RWPE2 (cell line): ENCODE results near the gene SHISA9.

Experiments
- ATAC-seq: fragments of 200-7000 bp; cut with Tn5 transposase; 3 replicates; pipeline ENCODE4 v1.9.1; 2021; ENCODE audit warnings: low read depth
- DNase-seq: peaks from one replicate; pipeline ENCODE4 v3.0.0-alpha.2; 2020; ENCODE audit warnings: low spot score
- H3K27ac ChIP-seq: fragments of 450-650 bp; 2 replicates; pipeline ENCODE4 v1.5.1; 2017; ENCODE audit warnings: mild to moderate bottlenecking; ENCODE audit not compliant: poor library complexity, severe bottlenecking
- H3K27me3 ChIP-seq: fragments of 250-450 bp; sonication (Bioruptor Pico); 2 replicates; pipeline ENCODE4 v1.5.1; 2021; ENCODE audit warnings: mild to moderate bottlenecking, moderate library complexity; ENCODE audit not compliant: insufficient read depth, poor library complexity, severe bottlenecking
- H3K36me3 ChIP-seq: fragments of 250-450 bp; sonication (Bioruptor Pico); 2 replicates; pipeline ENCODE4 v1.5.1; 2020; ENCODE audit warnings: low read depth, mild to moderate bottlenecking, moderate library complexity
- H3K4me1 ChIP-seq: fragments of 250-450 bp; sonication (Bioruptor Pico); 2 replicates; pipeline ENCODE4 v1.5.1; 2021; ENCODE audit warnings: mild to moderate bottlenecking, moderate library complexity; ENCODE audit not compliant: insufficient read depth, poor library complexity, severe bottlenecking
- H3K4me3 ChIP-seq: fragments of 250-450 bp; sonication (Bioruptor Pico); 2 replicates; pipeline ENCODE4 v1.5.1; 2021; ENCODE audit warnings: mild to moderate bottlenecking, moderate library complexity; ENCODE audit not compliant: severe bottlenecking
- H3K9me3 ChIP-seq: fragments of 250-450 bp; sonication (Bioruptor Pico); 2 replicates; pipeline ENCODE4 v1.5.1; 2021; ENCODE audit warnings: mild to moderate bottlenecking, moderate library complexity; ENCODE audit not compliant: severe bottlenecking
- TF ChIP-seq, protein P1 (sequence below): fragments of 450-650 bp; IDR thresholded peaks from one replicate; pipeline ENCODE4 v1.5.1; 2017; ENCODE audit warnings: mild to moderate bottlenecking, moderate library complexity; ENCODE audit not compliant: poor library complexity, severe bottlenecking

The SHISA9 gene

DNA sequence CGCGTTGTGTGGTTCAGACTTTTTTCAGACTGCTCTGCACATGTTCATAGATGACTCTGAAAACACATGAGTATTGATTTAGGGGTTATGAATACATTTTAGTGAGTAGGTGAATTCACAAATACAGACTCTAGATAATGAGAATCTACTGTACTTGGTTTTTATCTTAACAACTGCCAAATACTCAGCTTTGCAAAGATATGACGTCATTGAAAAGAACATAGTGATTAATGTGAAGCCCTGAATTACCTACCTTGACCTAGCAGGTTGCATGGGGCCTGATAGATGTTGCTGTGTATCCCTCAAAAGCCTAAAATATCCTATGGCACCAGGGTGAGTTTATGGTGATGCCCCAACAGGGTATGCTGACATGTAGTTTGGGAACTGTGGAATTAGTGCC lies 98.0 kb downstream of the SHISA9 start:
- Histone ChIP-seq H3K36me3 (no peaks in the 10 kb centered on the region), H3K27me3 (no peaks in the 10 kb centered on the region), H3K27ac (no peak overlapping the region), H3K4me3 (no peak overlapping the region), H3K4me1 (no peaks in the 10 kb centered on the region), H3K9me3 (peaks cover 2% of the 10 kb centered on the region)
- TF ChIP-seq, protein P1, sequence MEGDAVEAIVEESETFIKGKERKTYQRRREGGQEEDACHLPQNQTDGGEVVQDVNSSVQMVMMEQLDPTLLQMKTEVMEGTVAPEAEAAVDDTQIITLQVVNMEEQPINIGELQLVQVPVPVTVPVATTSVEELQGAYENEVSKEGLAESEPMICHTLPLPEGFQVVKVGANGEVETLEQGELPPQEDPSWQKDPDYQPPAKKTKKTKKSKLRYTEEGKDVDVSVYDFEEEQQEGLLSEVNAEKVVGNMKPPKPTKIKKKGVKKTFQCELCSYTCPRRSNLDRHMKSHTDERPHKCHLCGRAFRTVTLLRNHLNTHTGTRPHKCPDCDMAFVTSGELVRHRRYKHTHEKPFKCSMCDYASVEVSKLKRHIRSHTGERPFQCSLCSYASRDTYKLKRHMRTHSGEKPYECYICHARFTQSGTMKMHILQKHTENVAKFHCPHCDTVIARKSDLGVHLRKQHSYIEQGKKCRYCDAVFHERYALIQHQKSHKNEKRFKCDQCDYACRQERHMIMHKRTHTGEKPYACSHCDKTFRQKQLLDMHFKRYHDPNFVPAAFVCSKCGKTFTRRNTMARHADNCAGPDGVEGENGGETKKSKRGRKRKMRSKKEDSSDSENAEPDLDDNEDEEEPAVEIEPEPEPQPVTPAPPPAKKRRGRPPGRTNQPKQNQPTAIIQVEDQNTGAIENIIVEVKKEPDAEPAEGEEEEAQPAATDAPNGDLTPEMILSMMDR, result no peak
- DNase-seq, result no peak
- ATAC-seq, result no peak

DNA sequence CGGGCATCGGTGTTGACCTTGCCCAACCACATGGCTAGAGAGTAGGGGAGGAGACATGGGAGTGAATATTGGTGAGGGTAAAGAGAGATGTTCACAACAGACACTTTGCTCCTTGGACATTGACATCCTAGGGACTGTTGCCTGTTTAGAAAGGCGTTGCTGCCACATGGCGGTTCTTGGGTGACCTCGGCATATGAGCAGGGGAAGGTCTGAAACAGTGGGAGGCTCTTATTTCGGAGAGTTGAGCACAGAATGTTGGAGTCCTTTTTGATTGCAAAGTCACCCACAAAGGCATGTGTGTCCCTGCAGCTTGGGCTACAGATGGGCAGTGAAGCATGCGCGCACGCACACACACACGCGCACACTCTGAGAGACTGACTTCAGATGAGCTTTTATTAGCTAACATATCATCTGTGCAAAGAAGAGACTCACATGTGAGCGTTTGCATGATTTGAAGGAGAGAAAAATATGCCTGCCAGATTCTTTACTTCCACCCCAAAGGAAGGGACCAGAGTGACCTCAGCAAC lies 104.4 kb downstream of the SHISA9 start:
- Histone ChIP-seq H3K4me3 (no peak overlapping the region), H3K36me3 (no peaks in the 10 kb centered on the region), H3K4me1 (no peaks in the 10 kb centered on the region), H3K27me3 (no peaks in the 10 kb centered on the region), H3K9me3 (peaks cover 4% of the 10 kb centered on the region), H3K27ac (no peak overlapping the region)
- TF ChIP-seq, protein P1, result no peak
- ATAC-seq, result no peak
- DNase-seq, result no peak

DNA sequence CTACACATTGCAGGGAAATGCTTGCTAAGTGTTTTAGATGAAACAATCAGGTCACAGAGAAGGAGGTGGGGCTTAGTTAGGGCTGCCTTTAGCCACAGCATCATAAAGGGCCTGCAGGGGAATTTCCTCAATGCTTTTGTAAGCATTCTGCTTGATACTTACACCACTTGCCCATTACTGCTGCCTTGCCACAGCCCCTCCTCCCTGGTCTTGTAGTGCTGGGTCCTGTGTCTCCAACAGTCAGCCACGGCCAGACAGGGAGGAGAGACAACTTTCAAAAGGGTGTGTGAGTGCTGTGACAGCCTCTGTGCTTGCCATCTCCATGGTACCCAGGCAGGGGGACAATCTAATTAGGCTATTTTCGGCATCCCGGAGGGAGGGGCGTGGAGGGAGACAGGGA lies 111.2 kb downstream of the SHISA9 start:
- no peak overlapping the region for H3K4me3 ChIP-seq
- ATAC-seq, result no peak

DNA sequence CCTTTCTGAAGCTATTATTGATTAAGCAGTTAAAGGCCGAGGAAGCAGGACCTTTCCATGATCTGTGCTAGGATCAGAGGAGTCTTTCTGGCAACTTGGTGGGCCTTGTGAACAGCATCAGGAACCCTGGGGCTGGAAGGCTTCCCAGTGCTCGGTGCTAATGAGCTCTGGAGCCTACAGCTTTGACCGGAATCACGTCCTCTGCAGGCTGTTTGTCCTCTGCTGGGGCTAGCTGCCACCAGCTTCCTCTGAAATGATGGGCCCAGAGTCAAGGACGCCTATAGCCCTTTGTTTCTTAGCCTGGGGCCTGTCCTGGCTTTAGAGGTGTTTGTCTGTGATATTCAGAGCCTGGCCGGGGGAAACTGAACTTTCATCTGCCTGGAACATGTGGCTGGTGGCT lies 111.6 kb downstream of the SHISA9 start:
- H3K36me3 ChIP-seq, result no peaks in the 10 kb centered on the region
- TF ChIP-seq, protein P1, result no peak
- DNase-seq (no peak), ATAC-seq (no peak)
- no peaks in the 10 kb centered on the region for H3K9me3 ChIP-seq
- no peak overlapping the region for H3K4me3 ChIP-seq
- no peaks in the 10 kb centered on the region for H3K27me3 ChIP-seq
- H3K27ac ChIP-seq, result no peak overlapping the region
- no peaks in the 10 kb centered on the region for H3K4me1 ChIP-seq

More for the DNA sequence above, 111.2 kb downstream of the SHISA9 start:
- Histone ChIP-seq H3K4me1 (no peaks in the 10 kb centered on the region), H3K27ac (no peak overlapping the region), H3K9me3 (no peaks in the 10 kb centered on the region), H3K36me3 (no peaks in the 10 kb centered on the region), H3K27me3 (no peaks in the 10 kb centered on the region)
- no peak for DNase-seq
- TF ChIP-seq, protein P1, result no peak

DNA sequence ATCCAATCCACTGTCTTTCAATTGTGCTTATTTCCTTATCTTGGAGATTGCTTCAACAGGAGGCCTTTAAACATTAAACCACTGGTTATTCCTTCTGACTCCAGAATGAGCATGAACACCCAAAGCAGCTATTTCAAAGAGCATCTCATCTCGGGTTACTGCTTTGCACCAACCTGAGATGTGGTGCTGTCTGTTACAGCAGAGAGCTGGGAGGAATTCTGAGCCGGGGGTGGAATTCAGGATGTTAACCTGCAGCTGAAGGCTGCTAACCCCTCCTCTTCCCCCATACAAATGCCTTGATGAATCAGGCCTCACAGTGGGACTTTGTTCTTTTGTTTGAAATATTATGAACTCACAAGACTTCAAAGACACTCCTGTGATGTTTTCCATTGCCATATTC lies 113.1 kb downstream of the SHISA9 start:
- ATAC-seq, result no peak; the same call in 2 of the 3 replicates
- no peak for DNase-seq
- Histone ChIP-seq H3K4me1 (no peaks in the 10 kb centered on the region), H3K4me3 (no peak overlapping the region), H3K27me3 (no peaks in the 10 kb centered on the region), H3K27ac (no peak overlapping the region), H3K36me3 (no peaks in the 10 kb centered on the region), H3K9me3 (no peaks in the 10 kb centered on the region)
- TF ChIP-seq, protein P1, result no peak
